Stimulated activated CD4-positive, alpha-beta T cell treated with anti-CD3 and anti-CD28 coated beads, Interleukin-4, amount 100 ng/mL, for 1 hour (primary cell): ENCODE measurements around the gene MED12L.

ENCODE experiments used
- DNase-seq: peaks from one replicate; pipeline ENCODE4 v3.0.0-alpha.2; 2020

MED12L gene

GRCh38 chr3:151305060-151305774 lies 219.8 kb downstream of the MED12L start:
- DNase-seq: peak; percentile 4

- no peak for DNase-seq
Measured at GRCh38 chr3:151305775-151306151, 220.3 kb downstream of the MED12L start.

GRCh38 chr3:151306168-151306810 lies 220.8 kb downstream of the MED12L start:
- no peak for DNase-seq

- no peak for DNase-seq
Measured at GRCh38 chr3:151307131-151307530, 221.7 kb downstream of the MED12L start.

- DNase-seq: no peak
Measured at GRCh38 chr3:151307583-151308488, 222.4 kb downstream of the MED12L start.

GRCh38 chr3:151309566-151309965 lies 224.1 kb downstream of the MED12L start:
- DNase-seq: no peak

GRCh38 chr3:151312972-151313371 lies 227.5 kb downstream of the MED12L start:
- no peak for DNase-seq

GRCh38 chr3:151314137-151314536 lies 228.7 kb downstream of the MED12L start:
- DNase-seq: no peak

- no peak for DNase-seq
Measured at GRCh38 chr3:151314593-151314992, 229.1 kb downstream of the MED12L start.

- no peak for DNase-seq
Measured at GRCh38 chr3:151315136-151315535, 229.7 kb downstream of the MED12L start.

GRCh38 chr3:151315846-151316245 lies 230.4 kb downstream of the MED12L start:
- DNase-seq: no peak

- DNase-seq: no peak
Measured at GRCh38 chr3:151316267-151316991, 231.0 kb downstream of the MED12L start, which contains the start of gene GPR87. Gene GPR87 (minus strand): TSS chr3:151316820. CDS start chr3:151300100, 16,720 bp downstream.

- no peak for DNase-seq
Measured at GRCh38 chr3:151318313-151318712, 232.8 kb downstream of the MED12L start.

- DNase-seq: no peak
Measured at GRCh38 chr3:151318991-151319390, 233.5 kb downstream of the MED12L start.

- DNase-seq: no peak
Measured at GRCh38 chr3:151319628-151320027, 234.2 kb downstream of the MED12L start.

GRCh38 chr3:151320131-151320530 lies 234.7 kb downstream of the MED12L start:
- DNase-seq: no peak

- no peak for DNase-seq
Measured at GRCh38 chr3:151321526-151321925, 236.1 kb downstream of the MED12L start.

- no peak for DNase-seq
Measured at GRCh38 chr3:151322511-151322910, 237.0 kb downstream of the MED12L start.

GRCh38 chr3:151327571-151328198 lies 242.2 kb downstream of the MED12L start:
- DNase-seq: no peak

GRCh38 chr3:151328298-151328995 lies 243.0 kb downstream of the MED12L start:
- no peak for DNase-seq

- DNase-seq: no peak
Measured at GRCh38 chr3:151329363-151329762, 243.9 kb downstream of the MED12L start, which contains the start of gene P2RY13. Gene P2RY13 (minus strand): TSS chr3:151329549. CDS start chr3:151329528, 21 bp downstream.
